NCI-H187 (cell line): ENCODE results near the gene ARHGAP10.
"Not testable (repeated sequence)": the region's sequence is repeated elsewhere in the genome, so short reads cannot be mapped to it uniquely, and the experiment has no call there.

Experiments used
- DNase-seq, 2 experiments: peaks; one replicate each; lab custom pipeline; 2025; lab: John Stamatoyannopoulos, UW

Gene ARHGAP10

GRCh38 chr4:147853706-147854105 lies 121.8 kb downstream of the ARHGAP10 start:
- no peak for DNase-seq

GRCh38 chr4:147854154-147854553 lies 122.3 kb downstream of the ARHGAP10 start:
- no peak for DNase-seq

- DNase-seq, result no peak
These were observed 123.7 kb downstream of the ARHGAP10 start for GRCh38 chr4:147855571-147856009.

DNA sequence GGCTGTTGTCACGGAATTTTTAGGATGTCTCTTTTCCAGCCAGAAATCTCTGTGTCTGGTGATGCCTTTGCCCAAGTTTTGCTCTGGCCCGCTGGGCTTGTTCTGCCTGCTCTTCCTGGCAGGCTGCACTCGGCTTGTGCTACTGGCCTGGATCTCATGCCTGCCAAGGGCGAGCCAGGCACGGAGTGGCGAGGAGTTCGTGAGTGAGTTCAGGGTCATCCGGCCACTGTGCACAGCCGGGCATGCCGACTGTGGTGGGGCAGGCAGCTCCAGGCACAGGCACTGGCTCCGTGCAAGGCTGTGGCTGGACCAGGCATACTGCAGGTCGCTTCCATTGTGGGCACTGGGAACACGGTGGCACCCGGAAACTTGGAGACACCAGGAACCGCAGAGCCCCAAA lies 129.1 kb downstream of the ARHGAP10 start:
- DNase-seq, result no peak

DNA sequence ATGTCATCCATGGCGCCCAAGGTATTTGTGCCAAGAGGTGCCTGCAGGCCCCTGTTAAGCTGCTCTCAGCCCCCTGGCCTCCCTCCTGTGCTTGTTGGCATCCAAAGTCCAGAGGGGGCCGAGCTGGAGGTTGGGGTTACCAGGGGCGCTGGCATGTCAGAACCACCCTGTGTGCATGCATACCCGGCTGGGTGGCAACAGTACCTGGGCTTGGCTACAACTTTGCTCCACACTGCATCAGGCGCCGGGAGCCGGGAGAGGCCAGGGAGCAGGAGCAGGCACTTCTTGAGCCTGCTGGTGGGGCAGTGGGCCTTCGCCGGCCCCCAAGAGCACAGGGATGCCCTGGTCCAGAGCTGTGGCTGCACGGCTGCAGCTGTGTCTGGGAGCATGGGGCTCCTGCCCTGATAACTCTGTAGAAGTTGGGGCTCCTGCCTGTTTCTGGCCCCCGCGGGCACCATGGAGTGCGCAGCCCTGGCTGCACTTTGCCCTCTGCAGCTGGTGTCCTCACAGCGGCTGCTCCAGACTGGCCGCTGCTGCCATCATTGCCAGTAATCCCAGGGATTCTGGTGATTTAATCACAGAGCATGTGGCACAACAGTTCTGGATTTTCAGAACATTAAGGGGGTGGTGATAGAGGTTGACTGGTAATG lies 130.3 kb downstream of the ARHGAP10 start:
- DNase-seq, result no peak

- no peak for DNase-seq
These were observed 131.3 kb downstream of the ARHGAP10 start for GRCh38 chr4:147863111-147863747.

DNA sequence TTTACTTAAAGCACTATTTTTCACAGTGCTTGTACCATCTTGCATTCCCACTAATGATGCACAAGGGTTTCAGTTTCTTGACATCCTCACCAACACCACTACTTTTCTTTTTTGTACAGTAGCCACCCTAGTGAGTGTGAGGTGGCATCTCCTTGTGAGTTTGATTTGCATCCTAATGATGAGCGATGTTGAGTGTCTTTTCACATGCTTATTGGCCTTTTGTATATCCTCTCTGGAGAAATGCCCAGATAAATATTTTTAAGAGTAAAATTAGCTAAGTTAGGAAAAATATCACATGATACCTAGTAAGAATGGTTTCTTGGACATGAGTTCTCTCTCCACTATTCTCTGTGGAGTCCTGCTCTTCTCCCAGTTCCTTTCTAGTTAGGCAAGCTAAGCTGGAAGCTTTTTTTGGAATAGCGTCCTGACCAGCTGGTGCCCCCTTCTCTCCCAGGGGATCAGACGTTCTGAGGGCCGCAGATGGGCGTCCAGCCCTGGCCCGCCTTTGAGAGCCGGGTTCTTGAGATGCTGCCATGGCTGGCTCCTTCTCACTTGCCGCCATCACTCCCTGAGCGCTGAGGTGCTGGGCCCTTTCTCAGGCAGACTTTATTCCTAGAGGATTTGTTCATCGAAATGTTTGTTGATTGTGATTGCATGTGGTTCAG lies 132.1 kb downstream of the ARHGAP10 start:
- no peak for DNase-seq

DNA sequence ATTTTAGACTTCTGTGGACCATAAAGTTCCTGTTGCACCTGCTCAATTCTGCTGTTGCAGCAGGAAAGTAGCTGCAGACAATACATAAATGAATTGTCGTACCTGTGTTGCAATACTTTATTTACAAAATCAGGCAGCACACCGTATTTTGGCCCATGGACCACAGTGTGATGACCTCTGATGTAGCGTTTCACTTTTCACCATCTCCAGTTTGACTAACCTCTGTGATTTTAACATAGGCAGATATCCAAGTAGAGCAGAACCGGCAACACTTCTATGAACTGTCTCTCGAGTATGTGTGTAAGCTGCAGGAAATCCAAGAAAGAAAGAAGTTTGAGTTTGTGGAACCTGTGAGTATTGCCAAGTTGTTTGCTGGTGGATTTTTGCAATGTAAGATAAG lies 132.7 kb downstream of the ARHGAP10 start:
- no peak for DNase-seq

GRCh38 chr4:147865926-147866325 lies 134.0 kb downstream of the ARHGAP10 start:
- no peak for DNase-seq

- DNase-seq, result peak; percentile 51 to 58
These were observed 134.8 kb downstream of the ARHGAP10 start for GRCh38 chr4:147866532-147867271.

DNA sequence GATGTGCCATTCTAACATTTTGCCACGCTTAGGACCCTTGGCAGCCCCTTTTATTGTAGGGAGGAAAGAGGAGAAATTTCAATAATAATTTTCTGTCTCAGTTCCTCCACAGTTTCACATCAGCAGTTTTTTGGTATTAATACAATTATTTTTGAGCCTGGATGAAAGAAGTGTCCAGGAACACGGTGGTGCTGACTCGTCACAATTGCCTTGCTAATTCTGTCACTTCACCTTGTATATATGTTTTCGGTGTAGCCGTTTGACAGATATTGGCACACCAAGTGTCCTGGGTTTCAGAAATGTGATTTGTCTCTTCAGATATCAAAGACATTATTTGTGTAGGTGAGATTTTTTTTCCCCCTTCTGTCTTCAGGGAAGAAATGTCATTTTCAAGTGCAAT lies 142.2 kb downstream of the ARHGAP10 start:
- no peak for DNase-seq

GRCh38 chr4:147877308-147877771 lies 145.5 kb downstream of the ARHGAP10 start:
- DNase-seq, result no peak

DNA sequence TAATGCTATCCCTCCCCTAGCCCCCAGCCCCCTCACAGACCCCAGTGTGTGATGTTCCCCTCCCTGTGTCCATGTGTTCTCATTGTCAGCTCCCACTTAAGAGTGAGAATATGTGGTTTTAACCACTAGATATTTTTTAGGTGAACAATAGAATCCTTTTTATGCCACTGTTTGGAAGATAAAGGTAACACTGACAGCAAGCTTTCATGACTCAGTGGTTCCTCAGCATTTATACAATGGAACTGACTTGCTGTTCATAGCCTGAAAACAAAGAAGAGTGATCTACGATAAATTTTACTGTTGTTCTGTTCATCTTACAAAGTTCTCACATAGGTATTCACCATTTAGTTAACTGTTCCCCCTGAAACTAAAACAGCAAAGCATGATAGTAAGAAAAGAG lies 147.8 kb downstream of the ARHGAP10 start:
- DNase-seq, result no peak

GRCh38 chr4:147880511-147880910 lies 148.6 kb downstream of the ARHGAP10 start:
- DNase-seq, result no peak

DNA sequence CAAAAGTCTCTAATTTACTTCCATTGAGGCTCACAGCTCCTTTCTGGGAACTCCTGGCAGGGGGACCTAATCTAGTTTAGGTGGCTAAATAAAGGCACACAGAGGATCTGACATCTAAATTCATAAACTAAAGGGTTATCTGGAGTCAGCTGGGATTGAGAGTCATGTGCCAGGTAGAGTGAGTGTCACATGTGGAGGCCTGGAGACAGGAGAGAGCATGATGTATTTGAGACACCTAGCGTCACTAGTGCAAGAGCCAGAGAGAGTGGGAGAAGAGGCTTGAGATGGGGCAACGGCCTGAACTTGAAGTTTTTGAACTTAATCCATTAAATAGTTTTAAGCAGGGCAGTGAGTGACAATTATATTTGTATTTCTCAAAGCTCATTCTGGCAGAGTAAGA lies 152.6 kb downstream of the ARHGAP10 start:
- DNase-seq, result no peak

GRCh38 chr4:147885216-147885615 lies 153.3 kb downstream of the ARHGAP10 start:
- not testable (repeated sequence) for DNase-seq

DNA sequence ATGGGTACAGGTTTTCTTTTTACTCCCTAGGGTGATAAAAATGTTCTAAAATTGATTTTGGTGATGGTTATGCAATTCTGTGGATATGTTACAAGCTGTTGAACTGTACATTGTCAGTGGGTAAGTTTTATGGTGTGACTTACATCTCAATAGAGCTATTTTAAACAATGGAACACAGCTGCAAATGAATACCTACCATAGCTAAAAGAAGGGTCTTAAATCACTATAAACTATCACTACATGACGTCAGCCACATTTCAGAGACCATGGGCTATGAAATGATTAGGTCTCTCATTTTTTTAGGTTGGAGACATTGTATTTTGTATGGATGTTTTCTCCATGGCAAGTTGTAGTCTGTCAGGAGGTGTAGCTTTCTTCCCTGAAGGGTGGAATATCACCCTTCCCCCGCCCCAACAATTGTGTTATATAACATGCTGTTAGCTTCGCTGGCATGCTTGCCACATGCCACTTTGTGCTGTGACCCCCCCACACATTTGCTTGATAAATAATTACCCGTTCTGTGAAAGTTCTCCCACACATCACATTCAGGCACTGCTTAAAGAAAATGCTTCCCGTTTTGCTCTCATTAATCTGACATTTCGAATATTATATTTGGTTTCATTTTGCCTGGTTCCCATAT lies 159.7 kb downstream of the ARHGAP10 start:
- DNase-seq, result no peak

- DNase-seq, result no peak
These were observed 167.6 kb downstream of the ARHGAP10 start for GRCh38 chr4:147899512-147899911.

DNA sequence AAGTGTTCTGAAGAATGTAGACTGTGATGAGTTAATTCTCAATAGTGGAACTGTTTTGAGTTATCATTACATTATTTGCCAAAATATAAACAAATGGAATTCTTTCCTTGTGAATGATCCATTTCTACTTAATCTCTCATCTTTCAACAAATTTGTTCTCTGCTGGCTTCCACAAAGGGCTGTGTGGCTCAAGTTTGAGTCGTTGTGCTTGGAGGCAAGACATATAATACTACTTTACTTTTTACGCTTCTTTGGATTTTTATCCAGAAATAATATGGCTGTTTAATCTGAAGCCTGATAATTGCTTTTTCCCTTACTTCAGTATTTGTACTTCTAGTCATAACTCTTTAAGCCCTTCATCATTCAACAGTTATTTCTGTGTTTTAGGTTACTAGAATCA lies 169.5 kb downstream of the ARHGAP10 start:
- DNase-seq, result no peak

GRCh38 chr4:147901916-147902315 lies 170.0 kb downstream of the ARHGAP10 start:
- DNase-seq, result no peak

- DNase-seq, result no peak
These were observed 177.3 kb downstream of the ARHGAP10 start for GRCh38 chr4:147909225-147909624.

- no peak for DNase-seq
These were observed 178.4 kb downstream of the ARHGAP10 start for GRCh38 chr4:147910315-147910714.
